ENCODE results near the gene MAN2A2.

GRCh38 chr15:90938261-90938660 lies 35.2 kb downstream of the MAN2A2 start:
- TF ChIP-seq CHD4 (IDR thresholded peaks at IDR 0.05; ENCODE audit: insufficient read depth, insufficient replicate concordance, low read depth, low read length, poor library complexity, severe bottlenecking) = no peak
- TF ChIP-seq ZNF121 (CRISPR knock-in tag; conservative IDR thresholded peaks at IDR 0.05) = no peak
- TF ChIP-seq CBFB (CRISPR knock-in tag; IDR thresholded peaks at IDR 0.05) = no peak
